Measurements from ENCODE around the gene DYNLRB1.
A peak's percentile ranks its signal among the peaks of the same experiment; 100 is the strongest.
"Not testable (repeated sequence)": the region's sequence is repeated elsewhere in the genome, so short reads cannot be mapped to it uniquely, and the experiment has no call there.

DYNLRB1 gene

DNA sequence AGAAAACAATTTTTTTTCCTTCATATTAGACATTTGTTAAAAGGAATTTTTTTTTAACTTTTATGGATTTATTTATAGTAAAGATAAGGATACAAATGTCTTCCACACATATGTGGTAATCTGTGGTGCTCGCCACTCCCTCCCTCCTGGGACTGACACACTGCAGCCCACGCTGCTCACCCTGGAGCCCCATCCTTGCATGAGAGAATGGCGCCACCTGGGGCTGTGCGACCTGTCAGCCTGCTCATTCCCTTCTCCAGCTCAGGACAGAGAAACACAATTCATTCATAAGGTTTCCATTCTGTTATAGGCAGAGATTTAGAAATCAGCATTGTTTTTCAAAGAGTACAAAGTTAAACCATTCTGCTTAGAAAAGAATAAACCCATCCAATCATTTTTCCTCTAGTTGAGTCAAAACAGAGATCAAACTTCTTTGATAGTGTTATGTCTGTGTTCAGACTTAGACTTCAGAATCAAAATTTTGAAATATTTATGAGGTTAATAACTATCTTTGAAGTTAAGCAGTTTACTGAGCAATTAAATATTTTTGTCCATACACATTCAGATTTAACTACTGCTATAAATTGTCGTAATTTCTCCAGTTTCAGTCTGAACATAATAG, 42.8 kb upstream of the DYNLRB1 start:
- no peak overlapping the region for H3K27ac ChIP-seq (ENCODE audit: low read depth, low read length)
- H3K4me3 ChIP-seq (ENCODE audit: low read length): no peak overlapping the region
- H3K4me2 ChIP-seq (ENCODE audit: low read length): no peak overlapping the region
- peaks cover 3% of the 10 kb centered on the region; the same call in 1 of the 2 replicates for H3K4me1 ChIP-seq (ENCODE audit: control insufficient read depth, low read length)
- no peak for TF ChIP-seq EZH2phosphoT487 (IDR thresholded peaks at IDR 0.05; ENCODE audit: borderline replicate concordance, low read length)
- TF ChIP-seq, protein P1, sequence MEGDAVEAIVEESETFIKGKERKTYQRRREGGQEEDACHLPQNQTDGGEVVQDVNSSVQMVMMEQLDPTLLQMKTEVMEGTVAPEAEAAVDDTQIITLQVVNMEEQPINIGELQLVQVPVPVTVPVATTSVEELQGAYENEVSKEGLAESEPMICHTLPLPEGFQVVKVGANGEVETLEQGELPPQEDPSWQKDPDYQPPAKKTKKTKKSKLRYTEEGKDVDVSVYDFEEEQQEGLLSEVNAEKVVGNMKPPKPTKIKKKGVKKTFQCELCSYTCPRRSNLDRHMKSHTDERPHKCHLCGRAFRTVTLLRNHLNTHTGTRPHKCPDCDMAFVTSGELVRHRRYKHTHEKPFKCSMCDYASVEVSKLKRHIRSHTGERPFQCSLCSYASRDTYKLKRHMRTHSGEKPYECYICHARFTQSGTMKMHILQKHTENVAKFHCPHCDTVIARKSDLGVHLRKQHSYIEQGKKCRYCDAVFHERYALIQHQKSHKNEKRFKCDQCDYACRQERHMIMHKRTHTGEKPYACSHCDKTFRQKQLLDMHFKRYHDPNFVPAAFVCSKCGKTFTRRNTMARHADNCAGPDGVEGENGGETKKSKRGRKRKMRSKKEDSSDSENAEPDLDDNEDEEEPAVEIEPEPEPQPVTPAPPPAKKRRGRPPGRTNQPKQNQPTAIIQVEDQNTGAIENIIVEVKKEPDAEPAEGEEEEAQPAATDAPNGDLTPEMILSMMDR (IDR thresholded peaks at IDR 0.05; ENCODE audit: low read depth, low read length, poor library complexity, severe bottlenecking): peak; percentile 66
- peaks cover 38% of the 10 kb centered on the region for H3K36me3 ChIP-seq (ENCODE audit: control insufficient read depth, low read length)
- no peaks in the 10 kb centered on the region for H3K9me2 ChIP-seq (replicated peaks; ENCODE audit: control insufficient read depth, low read length)
- H4K20me1 ChIP-seq (ENCODE audit: control insufficient read depth, insufficient read depth, low read depth, low read length): peaks cover 4% of the 10 kb centered on the region; the same call in 1 of the 2 replicates
- no peaks in the 10 kb centered on the region for H3K27me3 ChIP-seq (ENCODE audit: control insufficient read depth, low read length)
- peaks cover 8% of the 10 kb centered on the region for H3F3A ChIP-seq (ENCODE audit: control insufficient read depth, insufficient read depth)
- no peaks in the 10 kb centered on the region for H3K79me2 ChIP-seq (ENCODE audit: control insufficient read depth, low read length)
- no peaks in the 10 kb centered on the region for H3K9me3 ChIP-seq (ENCODE audit: control insufficient read depth, insufficient read depth, low read length)

DNA sequence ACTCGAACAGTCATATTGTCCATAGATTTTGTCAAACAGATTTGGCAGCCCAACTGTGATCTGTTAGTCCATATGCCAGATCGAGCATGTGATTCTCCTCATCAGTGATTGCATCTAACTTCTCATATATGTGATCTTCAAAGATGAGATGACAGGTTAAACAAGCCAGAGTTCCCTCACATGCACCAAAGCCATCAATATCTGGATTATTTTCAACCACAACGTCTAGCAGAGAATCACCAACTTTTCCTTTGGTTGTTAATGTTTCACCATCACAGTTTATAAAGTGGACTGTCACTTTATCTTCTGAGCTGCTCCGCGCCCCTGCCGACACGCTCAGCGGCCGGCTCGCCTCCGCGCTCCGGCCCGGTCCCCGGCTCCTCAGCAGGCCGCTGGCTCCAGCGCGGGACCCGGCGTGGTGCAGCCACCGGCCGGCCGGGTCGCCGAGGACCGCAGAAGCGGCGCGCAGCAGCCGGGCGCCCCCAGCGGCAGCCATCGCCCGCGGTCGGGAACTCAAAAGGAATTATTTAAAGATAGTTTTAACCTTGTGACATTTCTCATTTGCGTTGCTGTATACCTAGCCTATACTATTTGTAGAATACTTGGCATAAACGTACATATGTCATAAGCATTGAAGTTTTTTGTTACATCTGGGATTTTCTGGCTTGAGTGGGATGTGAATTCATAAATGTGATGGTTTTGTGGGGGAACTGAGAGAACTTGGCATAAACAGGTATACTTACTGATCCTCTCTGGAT, 40.1 kb upstream of the DYNLRB1 start:
- Histone ChIP-seq H3K27me3 (ENCODE audit: control insufficient read depth, low read length) (no peaks in the 10 kb centered on the region), H3K9me2 (replicated peaks; ENCODE audit: control insufficient read depth, low read length) (no peaks in the 10 kb centered on the region), H3K79me2 (ENCODE audit: control insufficient read depth, low read length) (no peaks in the 10 kb centered on the region), H3K9me3 (ENCODE audit: control insufficient read depth, insufficient read depth, low read length) (no peaks in the 10 kb centered on the region), H3F3A (ENCODE audit: control insufficient read depth, insufficient read depth) (peaks cover 6% of the 10 kb centered on the region), H3K36me3 (ENCODE audit: control insufficient read depth, low read length) (peaks cover 49% of the 10 kb centered on the region), H3K4me1 (ENCODE audit: control insufficient read depth, low read length) (peaks cover 3% of the 10 kb centered on the region; the same call in 1 of the 2 replicates), H4K20me1 (ENCODE audit: control insufficient read depth, insufficient read depth, low read depth, low read length) (peaks cover 4% of the 10 kb centered on the region; the same call in 1 of the 2 replicates), H3K4me2 (ENCODE audit: low read length) (no peak overlapping the region), H3K27ac (ENCODE audit: low read depth, low read length) (no peak overlapping the region), H3K4me3 (ENCODE audit: low read length) (no peak overlapping the region)
- TF ChIP-seq, protein P1 (IDR thresholded peaks at IDR 0.05; ENCODE audit: low read depth, low read length, poor library complexity, severe bottlenecking): peak; percentile 15
- TF ChIP-seq EZH2phosphoT487 (IDR thresholded peaks at IDR 0.05; ENCODE audit: borderline replicate concordance, low read length): no peak

GRCh38 chr20:34479627-34480026, 36.6 kb upstream of the DYNLRB1 start:
- Histone ChIP-seq H3K79me2 (ENCODE audit: control insufficient read depth, low read length) (no peaks in the 10 kb centered on the region), H3K9me3 (ENCODE audit: control insufficient read depth, insufficient read depth, low read length) (0 out of 2 replicates have a peak, but pooled peaks cover 2% of the 10 kb centered on the region), H3K4me2 (ENCODE audit: low read length) (no peak overlapping the region), H3K27ac (ENCODE audit: low read depth, low read length) (no peak overlapping the region), H3K4me3 (ENCODE audit: low read length) (no peak overlapping the region), H3K36me3 (ENCODE audit: control insufficient read depth, low read length) (peaks cover 66% of the 10 kb centered on the region), H3K4me1 (ENCODE audit: control insufficient read depth, low read length) (peaks cover 3% of the 10 kb centered on the region; the same call in 1 of the 2 replicates), H3K27me3 (ENCODE audit: control insufficient read depth, low read length) (no peaks in the 10 kb centered on the region), H3F3A (ENCODE audit: control insufficient read depth, insufficient read depth) (no peaks in the 10 kb centered on the region), H3K9me2 (replicated peaks; ENCODE audit: control insufficient read depth, low read length) (no peaks in the 10 kb centered on the region), H4K20me1 (ENCODE audit: control insufficient read depth, insufficient read depth, low read depth, low read length) (no peaks in the 10 kb centered on the region)
- TF ChIP-seq EZH2phosphoT487 (IDR thresholded peaks at IDR 0.05; ENCODE audit: borderline replicate concordance, low read length): no peak
- TF ChIP-seq, protein P1 (IDR thresholded peaks at IDR 0.05; ENCODE audit: low read depth, low read length, poor library complexity, severe bottlenecking): no peak

DNA sequence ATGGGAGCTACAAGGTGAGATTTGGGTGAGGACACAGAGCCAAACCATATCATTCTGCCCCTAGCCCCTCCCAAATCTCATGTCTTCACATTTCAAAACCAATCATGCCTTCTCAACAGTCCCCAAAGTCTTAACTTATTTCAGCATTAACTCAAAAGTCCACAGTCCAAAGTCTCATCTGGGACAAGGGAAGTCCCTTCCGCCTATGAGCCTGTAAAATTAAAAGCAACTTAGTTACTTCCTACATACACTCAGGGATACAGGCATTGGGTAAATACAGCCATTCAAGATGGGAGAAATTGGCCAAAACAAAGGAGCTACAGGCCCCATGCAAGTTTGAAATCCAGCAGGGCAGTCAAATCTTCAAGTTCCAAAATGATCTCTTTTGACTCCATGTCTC, 34.1 kb upstream of the DYNLRB1 start:
- H3K4me1 ChIP-seq (ENCODE audit: control insufficient read depth, low read length); H3K27ac ChIP-seq (ENCODE audit: low read depth, low read length); H3K4me3 ChIP-seq (ENCODE audit: low read length); H3K9me2 ChIP-seq (replicated peaks; ENCODE audit: control insufficient read depth, low read length); H3K4me2 ChIP-seq (ENCODE audit: low read length); H4K20me1 ChIP-seq (ENCODE audit: control insufficient read depth, insufficient read depth, low read depth, low read length); H3K27me3 ChIP-seq (ENCODE audit: control insufficient read depth, low read length); H3K79me2 ChIP-seq (ENCODE audit: control insufficient read depth, low read length); H3F3A ChIP-seq (ENCODE audit: control insufficient read depth, insufficient read depth); H3K9me3 ChIP-seq (ENCODE audit: control insufficient read depth, insufficient read depth, low read length): not testable (repeated sequence)
- H3K36me3 ChIP-seq (ENCODE audit: control insufficient read depth, low read length): peaks cover 59% of the 10 kb centered on the region

GRCh38 chr20:34483585-34484220, 32.5 kb upstream of the DYNLRB1 start:
- not testable (repeated sequence) for H4K20me1 ChIP-seq (ENCODE audit: control insufficient read depth, insufficient read depth, low read depth, low read length); H3K4me1 ChIP-seq (ENCODE audit: control insufficient read depth, low read length); H3K4me2 ChIP-seq (ENCODE audit: low read length); H3F3A ChIP-seq (ENCODE audit: control insufficient read depth, insufficient read depth); H3K27ac ChIP-seq (ENCODE audit: low read depth, low read length); H3K9me3 ChIP-seq (ENCODE audit: control insufficient read depth, insufficient read depth, low read length); H3K4me3 ChIP-seq (ENCODE audit: low read length); H3K79me2 ChIP-seq (ENCODE audit: control insufficient read depth, low read length); H3K27me3 ChIP-seq (ENCODE audit: control insufficient read depth, low read length); H3K9me2 ChIP-seq (replicated peaks; ENCODE audit: control insufficient read depth, low read length)
- H3K36me3 ChIP-seq (ENCODE audit: control insufficient read depth, low read length): peaks cover 58% of the 10 kb centered on the region
